NT2/D1 (cell line): ENCODE measurements around the gene WDFY4.

Source experiments
- DNase-seq: peaks from one replicate; pipeline ENCODE4 v3.0.0-alpha.2; 2011; ENCODE audit warnings: low read depth, low spot score
- H3K27me3 ChIP-seq: 2 replicates; pipeline ENCODE4 v1.6.0; 2011; ENCODE audit warnings: mild to moderate bottlenecking; ENCODE audit not compliant: insufficient read length, insufficient read depth
- H3K36me3 ChIP-seq: 2 replicates; pipeline ENCODE4 v1.6.1; 2011; ENCODE audit warnings: mild to moderate bottlenecking, low read length, mixed read lengths; ENCODE audit not compliant: insufficient read depth, insufficient read length
- H3K4me1 ChIP-seq: 2 replicates; pipeline ENCODE4 v1.5.1; 2011; ENCODE audit not compliant: insufficient read depth, insufficient read length
- H3K4me3 ChIP-seq: 2 replicates; pipeline ENCODE4 v1.5.1; 2011; ENCODE audit warnings: low read depth; ENCODE audit not compliant: insufficient read length
- H3K9ac ChIP-seq: 2 replicates; pipeline ENCODE4 v1.6.0; 2011; ENCODE audit warnings: low read depth; ENCODE audit not compliant: insufficient read length
- H3K9me3 ChIP-seq: 2 replicates; pipeline ENCODE4 v1.5.1; 2011; ENCODE audit warnings: mild to moderate bottlenecking, low read length; ENCODE audit not compliant: insufficient read depth
- SUZ12 ChIP-seq: IDR thresholded peaks from 2 replicates; pipeline ENCODE4 v1.6.1; 2011; ENCODE audit not compliant: insufficient read length, insufficient read depth; ENCODE audit errors: extremely low read depth
- YY1 ChIP-seq: IDR thresholded peaks from 2 replicates; pipeline ENCODE4 v1.6.1; 2011; ENCODE audit not compliant: insufficient read length, insufficient read depth
- ZNF274 ChIP-seq: IDR thresholded peaks from 2 replicates; pipeline ENCODE4 v1.6.1; 2011; ENCODE audit warnings: mild to moderate bottlenecking, low read depth, low read length

Gene WDFY4

DNA sequence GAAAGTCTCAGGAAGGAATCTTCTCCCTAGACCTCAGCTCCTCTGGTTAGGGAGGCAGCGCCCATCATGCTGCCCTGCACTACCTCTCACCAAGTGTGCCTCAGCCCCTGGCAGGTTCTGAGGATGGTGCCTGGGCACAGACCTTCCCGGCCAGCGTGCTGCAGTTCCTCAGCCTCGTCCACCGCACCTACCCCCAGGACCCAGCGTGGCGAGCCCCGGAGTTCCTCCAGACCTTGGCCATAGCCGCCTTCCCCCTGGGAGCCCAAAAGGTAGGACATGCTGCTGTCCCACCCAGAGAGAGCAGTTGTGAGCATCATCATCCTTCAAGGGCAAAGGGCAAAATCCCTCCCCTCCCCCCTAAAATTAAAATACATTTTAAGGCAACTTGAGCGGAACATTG, 132.5 kb downstream of the WDFY4 start:
- no peaks in the 10 kb centered on the region for H3K27me3 ChIP-seq
- no peak for TF ChIP-seq ZNF274
- no peak for DNase-seq

DNA sequence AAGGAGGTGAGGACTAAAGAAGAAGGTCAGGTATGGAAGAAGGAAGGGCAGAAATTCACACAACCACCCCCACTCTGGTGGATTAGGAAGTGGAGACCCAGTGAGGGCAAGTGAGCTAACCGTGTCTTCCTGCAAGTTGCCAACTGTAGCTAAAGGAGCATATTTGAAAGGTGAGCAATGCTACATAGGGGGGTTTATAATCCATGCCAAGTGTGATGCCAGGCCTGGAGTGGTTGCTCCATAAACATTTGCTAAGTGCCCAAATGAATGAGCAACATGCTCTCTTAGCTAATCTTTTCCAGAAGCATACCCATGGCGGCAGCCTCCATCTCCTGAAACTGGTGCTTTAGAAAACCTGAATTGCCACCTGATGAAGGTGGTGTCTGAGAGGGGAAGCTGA, 133.4 kb downstream of the WDFY4 start:
- H3K4me1 ChIP-seq = no peaks in the 10 kb centered on the region
- no peak overlapping the region for H3K4me3 ChIP-seq
- H3K36me3 ChIP-seq = no peaks in the 10 kb centered on the region
- TF ChIP-seq SUZ12 (no peak), ZNF274 (no peak), YY1 (no peak)
- H3K27me3 ChIP-seq = no peaks in the 10 kb centered on the region
- DNase-seq = no peak
- no peak overlapping the region for H3K9ac ChIP-seq
- H3K9me3 ChIP-seq = no peaks in the 10 kb centered on the region

More for the DNA sequence above, 132.5 kb downstream of the WDFY4 start:
- no peak overlapping the region for H3K4me3 ChIP-seq
- no peak overlapping the region for H3K9ac ChIP-seq
- no peaks in the 10 kb centered on the region for H3K36me3 ChIP-seq
- H3K4me1 ChIP-seq = no peaks in the 10 kb centered on the region
- no peaks in the 10 kb centered on the region for H3K9me3 ChIP-seq

DNA sequence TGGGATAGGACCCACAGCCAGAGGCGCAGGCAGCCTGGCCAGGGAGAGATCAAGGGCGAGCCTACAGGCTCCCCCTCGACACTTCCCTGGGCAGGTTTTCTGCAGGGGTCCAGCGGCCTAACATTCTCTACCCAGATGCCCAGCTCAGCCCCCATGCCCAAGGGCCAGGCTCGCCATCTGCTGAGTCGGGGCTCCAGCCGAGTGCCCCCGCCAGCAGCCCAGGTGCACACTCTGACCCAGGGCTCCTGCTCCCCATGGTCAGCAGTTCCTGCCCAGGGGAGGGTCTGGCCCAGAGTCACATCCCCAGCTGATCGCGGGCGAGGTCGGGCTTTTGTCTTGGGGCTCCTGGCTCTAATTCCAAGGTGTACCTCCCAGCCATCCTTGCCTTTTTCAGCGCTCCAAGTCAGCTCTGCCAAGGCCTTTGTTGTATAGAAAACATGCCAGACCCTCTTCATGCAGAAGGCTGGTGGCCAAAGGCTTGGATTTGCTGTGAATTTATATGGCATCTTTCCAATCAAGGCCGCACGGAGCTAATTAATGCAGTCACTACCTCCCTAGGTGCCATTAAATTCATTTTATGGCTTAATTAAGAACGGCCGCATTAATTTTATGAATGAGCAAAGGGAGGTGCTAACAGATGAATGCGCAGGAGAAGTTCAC, 134.3 kb downstream of the WDFY4 start:
- TF ChIP-seq ZNF274 (no peak), SUZ12 (no peak), YY1 (no peak)
- H3K9ac ChIP-seq = no peak overlapping the region
- H3K4me3 ChIP-seq = no peak overlapping the region
- H3K27me3 ChIP-seq = no peaks in the 10 kb centered on the region
- no peaks in the 10 kb centered on the region for H3K9me3 ChIP-seq
- no peak for DNase-seq
- no peaks in the 10 kb centered on the region for H3K4me1 ChIP-seq
- no peaks in the 10 kb centered on the region for H3K36me3 ChIP-seq

DNA sequence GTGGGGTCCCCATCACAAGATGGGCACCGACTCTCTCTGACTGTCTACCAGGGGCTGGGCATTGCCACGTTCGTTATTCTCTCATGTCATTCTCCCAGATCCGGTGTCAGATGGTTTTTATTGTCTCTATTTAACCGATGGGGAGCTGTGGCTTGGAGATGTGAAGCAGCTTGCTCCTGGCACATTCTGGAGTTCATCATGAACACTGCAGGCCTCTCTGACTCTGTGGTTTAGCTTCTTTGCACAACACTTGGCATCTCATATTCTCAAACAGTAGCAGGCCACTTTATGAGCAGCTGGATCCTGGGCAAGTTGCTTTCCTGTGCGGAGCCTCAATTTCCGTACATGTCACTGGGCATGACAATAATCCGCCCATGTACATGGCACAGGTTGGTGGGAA, 135.1 kb downstream of the WDFY4 start:
- Histone ChIP-seq H3K9ac (no peak overlapping the region), H3K9me3 (no peaks in the 10 kb centered on the region), H3K36me3 (no peaks in the 10 kb centered on the region), H3K4me1 (no peaks in the 10 kb centered on the region), H3K27me3 (no peaks in the 10 kb centered on the region), H3K4me3 (no peak overlapping the region)
- DNase-seq = no peak
- TF ChIP-seq SUZ12 = no peak
- no peak for TF ChIP-seq ZNF274
- no peak for TF ChIP-seq YY1

DNA sequence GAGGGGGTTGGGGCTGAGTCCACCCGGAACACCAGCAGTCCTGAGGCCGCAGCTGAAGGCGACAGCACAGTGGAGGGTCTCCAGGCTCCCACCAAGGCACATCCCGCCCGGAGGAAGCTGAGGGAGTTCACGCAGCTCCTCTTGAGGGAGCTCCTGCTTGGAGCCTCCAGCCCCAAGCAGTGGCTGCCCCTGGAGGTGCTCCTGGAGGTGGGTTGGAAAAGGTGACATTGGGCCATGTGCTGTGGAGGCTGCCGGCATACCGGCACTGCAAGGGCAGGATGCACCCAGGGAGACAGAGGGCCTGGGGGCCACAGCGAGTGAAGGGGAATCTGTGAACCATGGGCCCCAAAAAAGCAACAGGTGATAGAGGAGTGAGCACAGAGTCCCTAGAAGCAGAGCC, 135.6 kb downstream of the WDFY4 start:
- H3K4me1 ChIP-seq = no peaks in the 10 kb centered on the region
- no peaks in the 10 kb centered on the region for H3K27me3 ChIP-seq
- H3K9ac ChIP-seq = no peak overlapping the region
- H3K36me3 ChIP-seq = no peaks in the 10 kb centered on the region
- DNase-seq = no peak
- no peak overlapping the region for H3K4me3 ChIP-seq
- TF ChIP-seq YY1 = no peak
- TF ChIP-seq SUZ12 = no peak
- TF ChIP-seq ZNF274 = no peak
- no peaks in the 10 kb centered on the region for H3K9me3 ChIP-seq

DNA sequence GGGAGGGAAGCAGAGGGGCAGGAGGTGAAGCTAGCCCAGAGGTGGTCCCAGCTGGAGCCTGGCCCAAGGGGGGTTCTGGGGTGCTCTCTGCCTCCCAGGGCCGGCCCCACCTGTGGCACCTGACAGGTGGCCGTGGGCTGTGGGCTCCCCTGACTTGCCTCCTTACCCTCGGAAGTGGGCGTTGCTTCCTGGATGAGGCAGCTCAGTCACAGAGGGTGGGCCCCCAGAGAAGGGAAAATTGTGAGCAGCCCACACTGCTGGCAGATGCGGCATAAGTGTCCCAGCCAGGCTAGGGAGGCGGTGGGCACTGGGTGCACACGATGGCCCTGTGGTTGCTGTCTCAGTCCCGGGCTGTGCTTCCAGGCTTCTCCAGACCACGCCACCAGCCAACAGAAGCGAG, 136.0 kb downstream of the WDFY4 start:
- no peak for DNase-seq
- Histone ChIP-seq H3K36me3 (no peaks in the 10 kb centered on the region), H3K9me3 (no peaks in the 10 kb centered on the region), H3K9ac (no peak overlapping the region), H3K4me1 (no peaks in the 10 kb centered on the region), H3K4me3 (no peak overlapping the region), H3K27me3 (no peaks in the 10 kb centered on the region)
- no peak for TF ChIP-seq ZNF274
- no peak for TF ChIP-seq SUZ12
- no peak for TF ChIP-seq YY1

DNA sequence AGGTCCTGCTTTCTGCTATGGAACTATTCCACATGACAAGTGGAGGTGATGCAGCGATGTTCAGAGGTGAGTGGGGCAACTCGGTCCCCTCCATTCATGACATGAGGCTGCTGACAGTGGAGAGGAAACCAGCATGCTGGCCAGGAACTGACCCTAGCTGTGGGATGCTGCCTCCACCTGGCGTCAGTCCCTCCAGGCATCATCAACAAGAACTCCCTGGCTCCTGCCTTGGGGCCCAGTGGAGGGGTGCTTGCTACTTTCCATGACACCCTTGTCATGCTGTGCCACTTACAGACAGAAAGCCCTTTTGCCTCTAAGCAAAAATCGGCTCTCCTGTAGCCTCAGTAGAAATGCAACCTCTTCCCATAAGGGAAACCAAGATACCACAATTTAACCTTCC, 136.4 kb downstream of the WDFY4 start:
- no peak overlapping the region for H3K9ac ChIP-seq
- no peak for TF ChIP-seq YY1
- H3K9me3 ChIP-seq = no peaks in the 10 kb centered on the region
- no peak overlapping the region for H3K4me3 ChIP-seq
- no peak for DNase-seq
- H3K4me1 ChIP-seq = no peaks in the 10 kb centered on the region
- no peaks in the 10 kb centered on the region for H3K27me3 ChIP-seq
- H3K36me3 ChIP-seq = no peaks in the 10 kb centered on the region

DNA sequence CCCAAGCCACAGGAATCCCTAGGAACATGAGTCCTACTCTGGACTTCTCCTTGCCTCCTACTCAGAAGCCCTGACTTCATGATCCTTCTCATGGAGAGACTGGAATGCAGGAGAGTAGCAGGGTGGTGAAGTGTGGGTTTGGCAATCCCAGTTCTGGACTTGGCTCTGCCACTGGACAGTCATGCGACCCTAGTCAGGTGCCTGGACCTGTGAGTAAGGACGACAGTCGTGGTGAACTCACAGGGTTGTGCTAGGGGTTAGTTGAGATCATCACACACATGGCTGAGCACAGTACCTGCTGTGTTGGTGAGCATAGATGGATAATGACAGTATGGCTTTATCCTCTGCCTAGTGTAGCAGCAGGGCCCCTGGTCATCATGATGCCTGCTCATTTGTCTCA, 137.0 kb downstream of the WDFY4 start:
- Histone ChIP-seq H3K9me3 (no peaks in the 10 kb centered on the region), H3K27me3 (no peaks in the 10 kb centered on the region), H3K36me3 (no peaks in the 10 kb centered on the region), H3K4me1 (no peaks in the 10 kb centered on the region), H3K9ac (no peak overlapping the region), H3K4me3 (no peak overlapping the region)
- TF ChIP-seq ZNF274 = no peak
- no peak for TF ChIP-seq SUZ12
- TF ChIP-seq YY1 = no peak
- DNase-seq = no peak
